HEK293T (cell line): ENCODE results near the gene MLXIPL.

Source experiments
- ARNT ChIP-seq: fragments of 450-650 bp; IDR thresholded peaks from 2 replicates; pipeline ENCODE4 v1.6.1; 2017; ENCODE audit warnings: mild to moderate bottlenecking
- BHLHE40 ChIP-seq: fragments of 450-650 bp; IDR thresholded peaks from 2 replicates; pipeline ENCODE4 v1.6.1; 2016; ENCODE audit warnings: mild to moderate bottlenecking, moderate library complexity, borderline replicate concordance
- ELF4 ChIP-seq: fragments of 450-650 bp; IDR thresholded peaks from 2 replicates; pipeline ENCODE4 v1.6.1; 2017; ENCODE audit warnings: antibody characterized with exemption
- FOXA1 ChIP-seq: fragments of 450-650 bp; IDR thresholded peaks from 2 replicates; pipeline ENCODE4 v1.6.1; 2016; ENCODE audit warnings: mild to moderate bottlenecking
- FOXK2 ChIP-seq: fragments of 450-650 bp; IDR thresholded peaks from 2 replicates; pipeline ENCODE4 v1.6.1; 2016; ENCODE audit warnings: mild to moderate bottlenecking
- FOXM1 ChIP-seq: fragments of 450-650 bp; IDR thresholded peaks from 2 replicates; pipeline ENCODE4 v1.6.1; 2017; ENCODE audit warnings: mild to moderate bottlenecking, borderline replicate concordance
- HDGF ChIP-seq: fragments of 450-650 bp; IDR thresholded peaks from 2 replicates; pipeline ENCODE4 v1.6.1; 2017; ENCODE audit warnings: antibody characterized with exemption, borderline replicate concordance
- NFRKB ChIP-seq: fragments of 450-650 bp; IDR thresholded peaks from 2 replicates; pipeline ENCODE4 v1.6.1; 2016; ENCODE audit warnings: mild to moderate bottlenecking, moderate library complexity
- SP1 ChIP-seq: fragments of 450-650 bp; IDR thresholded peaks from 2 replicates; pipeline ENCODE4 v1.6.1; 2017
- SUZ12 ChIP-seq: fragments of 450-650 bp; IDR thresholded peaks from 2 replicates; pipeline ENCODE4 v1.6.1; 2016; ENCODE audit warnings: mild to moderate bottlenecking
- TARDBP ChIP-seq: fragments of 450-650 bp; IDR thresholded peaks from 2 replicates; pipeline ENCODE4 v1.6.1; 2016

GRCh38 chr7:73547841-73548240, 76.5 kb downstream of the MLXIPL start:
- TF ChIP-seq SUZ12 (no peak), FOXK2 (no peak), BHLHE40 (no peak), HDGF (no peak), ARNT (no peak), ELF4 (no peak), NFRKB (no peak), FOXA1 (no peak), SP1 (no peak), TARDBP (no peak), FOXM1 (no peak)
